Activated naive CD8-positive, alpha-beta T cell (primary cell): ENCODE results near the gene TRIM24.

Experiments
- H3K27ac Mint-ChIP-seq: one replicate; pipeline ENCODE4 v1.8.0; 2021; ENCODE audit warnings: mixed read lengths
- H3K27me3 Mint-ChIP-seq: one replicate; pipeline ENCODE4 v1.8.0; 2021; ENCODE audit warnings: mixed read lengths
- H3K36me3 Mint-ChIP-seq: one replicate; pipeline ENCODE4 v1.8.0; 2021; ENCODE audit warnings: mixed read lengths
- H3K4me1 Mint-ChIP-seq: one replicate; pipeline ENCODE4 v1.8.0; 2021; ENCODE audit warnings: low read depth, mixed read lengths
- H3K4me3 Mint-ChIP-seq: one replicate; pipeline ENCODE4 v1.8.0; 2021; ENCODE audit warnings: mild to moderate bottlenecking, mixed read lengths
- H3K9me3 Mint-ChIP-seq: one replicate; pipeline ENCODE4 v1.8.0; 2021; ENCODE audit warnings: low read depth, mixed read lengths

The TRIM24 gene

GRCh38 chr7:138500892-138501291 is 40.8 kb downstream of the TRIM24 start:
- peaks cover 34% of the 10 kb centered on the region for H3K4me1 Mint-ChIP-seq
- H3K36me3 Mint-ChIP-seq, result peaks cover 23% of the 10 kb centered on the region
- H3K4me3 Mint-ChIP-seq, result no peak overlapping the region
- H3K27ac Mint-ChIP-seq, result no peak overlapping the region
- H3K27me3 Mint-ChIP-seq, result no peaks in the 10 kb centered on the region
- H3K9me3 Mint-ChIP-seq, result no peaks in the 10 kb centered on the region

GRCh38 chr7:138502023-138502767 is 42.1 kb downstream of the TRIM24 start:
- Mint-ChIP-seq H3K27me3 (no peaks in the 10 kb centered on the region), H3K4me3 (no peak overlapping the region), H3K36me3 (peaks cover 30% of the 10 kb centered on the region), H3K4me1 (peaks cover 33% of the 10 kb centered on the region), H3K9me3 (no peaks in the 10 kb centered on the region), H3K27ac (no peak overlapping the region)

DNA sequence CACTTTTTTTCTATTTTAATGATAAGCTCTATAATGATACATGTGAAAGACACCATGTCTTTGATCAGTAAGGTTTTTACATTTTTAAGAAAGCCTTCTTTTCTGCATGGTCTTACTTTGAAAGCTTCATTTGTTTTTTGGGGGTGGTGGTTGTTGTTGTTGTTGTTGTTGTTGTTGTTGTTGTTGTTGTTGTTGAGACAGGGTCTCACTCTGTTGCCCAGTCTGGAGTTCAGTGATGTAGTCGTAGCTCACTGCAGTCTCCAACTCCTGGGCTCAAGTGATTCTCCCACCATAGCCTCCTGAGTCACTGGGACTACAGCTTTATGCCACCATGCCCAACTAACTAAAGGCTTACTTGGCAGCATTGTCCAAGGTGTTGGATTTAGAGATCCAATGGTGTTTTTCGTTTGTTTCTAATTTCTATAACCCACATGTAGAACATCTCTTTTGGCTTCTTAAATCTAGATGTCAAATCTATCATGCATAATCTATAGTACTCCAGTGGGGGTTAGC is 45.4 kb downstream of the TRIM24 start:
- Mint-ChIP-seq H3K27me3 (no peaks in the 10 kb centered on the region), H3K4me3 (no peak overlapping the region), H3K9me3 (peaks cover 7% of the 10 kb centered on the region), H3K4me1 (peaks cover 23% of the 10 kb centered on the region), H3K36me3 (peaks cover 34% of the 10 kb centered on the region), H3K27ac (no peak overlapping the region)

DNA sequence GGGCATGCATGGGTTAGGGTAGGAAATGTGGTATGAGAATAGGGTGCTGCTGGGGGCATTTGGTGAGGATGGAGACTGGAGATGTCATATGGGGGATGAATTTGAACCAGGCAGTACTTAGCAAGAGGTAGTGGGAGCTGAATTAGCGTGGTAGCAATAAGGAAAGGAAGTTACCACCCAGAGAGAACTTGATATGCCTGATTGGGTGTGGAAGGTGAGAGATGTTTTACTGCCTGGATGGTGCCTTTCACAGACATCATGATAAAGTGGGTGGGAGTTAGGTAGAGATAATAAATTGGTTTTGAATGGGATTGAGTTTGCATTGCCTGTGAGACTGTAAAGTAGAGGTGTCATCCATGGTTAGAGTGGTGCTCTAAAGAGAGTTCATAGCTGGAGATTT is 46.7 kb downstream of the TRIM24 start:
- Mint-ChIP-seq H3K36me3 (peaks cover 36% of the 10 kb centered on the region), H3K4me1 (peaks cover 22% of the 10 kb centered on the region), H3K9me3 (peaks cover 11% of the 10 kb centered on the region), H3K27ac (no peak overlapping the region), H3K4me3 (no peak overlapping the region), H3K27me3 (no peaks in the 10 kb centered on the region)

- H3K27ac Mint-ChIP-seq, result no peak overlapping the region
- H3K4me1 Mint-ChIP-seq, result peaks cover 10% of the 10 kb centered on the region
- peaks cover 52% of the 10 kb centered on the region for H3K36me3 Mint-ChIP-seq
- no peak overlapping the region for H3K4me3 Mint-ChIP-seq
- peaks cover 12% of the 10 kb centered on the region for H3K9me3 Mint-ChIP-seq
- H3K27me3 Mint-ChIP-seq, result no peaks in the 10 kb centered on the region
These were observed 49.9 kb downstream of the TRIM24 start for GRCh38 chr7:138510003-138510402.

- Mint-ChIP-seq H3K9me3 (peaks cover 12% of the 10 kb centered on the region), H3K27me3 (no peaks in the 10 kb centered on the region), H3K36me3 (peaks cover 43% of the 10 kb centered on the region), H3K27ac (no peak overlapping the region), H3K4me1 (peaks cover 2% of the 10 kb centered on the region), H3K4me3 (no peak overlapping the region)
These were observed 52.2 kb downstream of the TRIM24 start for GRCh38 chr7:138512092-138512858.

- peaks cover 2% of the 10 kb centered on the region for H3K4me1 Mint-ChIP-seq
- H3K9me3 Mint-ChIP-seq, result peaks cover 12% of the 10 kb centered on the region
- H3K36me3 Mint-ChIP-seq, result peaks cover 45% of the 10 kb centered on the region
- no peak overlapping the region for H3K4me3 Mint-ChIP-seq
- H3K27me3 Mint-ChIP-seq, result no peaks in the 10 kb centered on the region
- H3K27ac Mint-ChIP-seq, result no peak overlapping the region
These were observed 52.8 kb downstream of the TRIM24 start for GRCh38 chr7:138512885-138513284.

DNA sequence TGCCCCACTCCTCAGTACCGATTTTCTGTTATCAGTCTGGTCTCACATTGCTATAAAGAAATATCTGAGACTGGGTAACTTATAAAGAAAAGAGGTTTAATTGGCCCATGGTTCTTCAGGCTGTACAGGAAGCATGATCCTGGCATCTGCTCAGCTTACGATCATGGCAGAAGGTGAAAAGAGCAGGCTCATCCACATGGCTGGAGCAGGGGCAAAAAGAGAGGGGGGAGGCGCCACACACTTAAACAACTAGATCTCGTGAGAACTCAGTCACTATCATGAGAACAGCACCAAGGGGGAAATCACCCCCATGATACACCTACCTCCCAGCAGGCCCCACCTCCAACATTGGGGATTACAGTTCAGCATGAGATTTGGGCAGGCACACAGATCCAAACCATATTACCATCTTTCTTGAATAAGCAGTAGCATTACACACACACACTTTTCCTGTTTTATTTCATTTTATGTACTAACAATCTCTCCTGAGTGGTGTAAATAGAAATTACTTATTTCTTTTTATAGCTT is 53.3 kb downstream of the TRIM24 start:
- Mint-ChIP-seq H3K9me3 (peaks cover 12% of the 10 kb centered on the region), H3K36me3 (peaks cover 40% of the 10 kb centered on the region), H3K4me3 (no peak overlapping the region), H3K27me3 (no peaks in the 10 kb centered on the region), H3K4me1 (peaks cover 2% of the 10 kb centered on the region), H3K27ac (no peak overlapping the region)

DNA sequence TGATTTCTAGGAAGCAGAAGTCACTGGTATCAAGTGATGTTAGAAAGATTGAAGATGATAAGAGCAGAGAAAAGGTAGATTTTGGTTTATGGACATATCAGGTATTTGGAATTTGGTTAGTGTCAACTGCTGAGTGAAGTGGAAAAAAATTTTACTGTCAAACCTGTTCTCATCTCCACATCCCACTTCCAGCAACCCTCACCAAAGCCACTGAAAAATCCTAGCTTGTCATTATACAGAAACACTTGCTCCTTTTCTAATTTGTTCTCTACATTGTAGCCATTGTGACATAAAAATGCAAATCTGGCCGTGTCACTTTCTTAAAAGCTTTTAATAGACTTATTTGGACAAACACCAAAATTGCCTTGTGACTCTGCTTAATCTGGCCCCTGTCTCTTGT is 54.0 kb downstream of the TRIM24 start:
- no peak overlapping the region for H3K27ac Mint-ChIP-seq
- peaks cover 41% of the 10 kb centered on the region for H3K36me3 Mint-ChIP-seq
- no peak overlapping the region for H3K4me3 Mint-ChIP-seq
- peaks cover 12% of the 10 kb centered on the region for H3K9me3 Mint-ChIP-seq
- H3K27me3 Mint-ChIP-seq, result no peaks in the 10 kb centered on the region
- H3K4me1 Mint-ChIP-seq, result peaks cover 2% of the 10 kb centered on the region

- H3K36me3 Mint-ChIP-seq, result peaks cover 44% of the 10 kb centered on the region
- peaks cover 2% of the 10 kb centered on the region for H3K4me1 Mint-ChIP-seq
- no peaks in the 10 kb centered on the region for H3K27me3 Mint-ChIP-seq
- peaks cover 6% of the 10 kb centered on the region for H3K9me3 Mint-ChIP-seq
- no peak overlapping the region for H3K27ac Mint-ChIP-seq
- no peak overlapping the region for H3K4me3 Mint-ChIP-seq
These were observed 55.0 kb downstream of the TRIM24 start for GRCh38 chr7:138515001-138515528.

DNA sequence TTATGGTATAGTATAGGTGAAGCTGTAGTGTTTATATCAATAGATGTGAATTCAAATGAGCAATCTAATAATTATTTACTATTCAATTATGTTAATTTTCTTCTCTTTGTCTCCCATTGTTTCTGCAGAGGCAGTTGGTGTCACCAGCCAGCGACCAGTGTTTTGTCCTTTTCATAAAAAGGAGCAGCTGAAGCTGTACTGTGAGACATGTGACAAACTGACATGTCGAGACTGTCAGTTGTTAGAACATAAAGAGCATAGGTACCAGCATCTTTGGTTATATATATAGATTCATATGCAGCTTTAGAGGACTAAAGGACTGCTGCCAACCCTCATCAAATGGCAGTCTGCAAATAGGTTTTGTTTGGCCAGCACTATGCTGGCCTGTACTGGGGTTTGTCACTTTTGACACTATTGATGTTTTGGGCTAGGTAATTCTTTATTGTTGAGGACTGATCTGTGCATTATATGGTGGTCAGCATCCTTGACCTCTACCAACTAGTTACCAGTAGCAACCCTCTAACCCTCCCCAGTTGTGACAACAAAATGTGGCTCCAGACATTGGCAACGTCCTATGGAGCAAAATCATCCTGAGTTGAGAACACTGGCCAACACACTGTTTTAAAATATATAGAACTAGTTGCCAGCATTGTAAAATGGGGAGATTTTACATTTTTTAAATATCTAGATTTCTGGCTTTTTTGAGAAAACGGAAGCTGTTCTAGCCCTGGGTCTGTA is 59.2 kb downstream of the TRIM24 start:
- Mint-ChIP-seq H3K27me3 (no peaks in the 10 kb centered on the region), H3K9me3 (peaks cover 14% of the 10 kb centered on the region), H3K27ac (no peak overlapping the region), H3K4me3 (no peak overlapping the region), H3K4me1 (no peaks in the 10 kb centered on the region), H3K36me3 (peaks cover 53% of the 10 kb centered on the region)

DNA sequence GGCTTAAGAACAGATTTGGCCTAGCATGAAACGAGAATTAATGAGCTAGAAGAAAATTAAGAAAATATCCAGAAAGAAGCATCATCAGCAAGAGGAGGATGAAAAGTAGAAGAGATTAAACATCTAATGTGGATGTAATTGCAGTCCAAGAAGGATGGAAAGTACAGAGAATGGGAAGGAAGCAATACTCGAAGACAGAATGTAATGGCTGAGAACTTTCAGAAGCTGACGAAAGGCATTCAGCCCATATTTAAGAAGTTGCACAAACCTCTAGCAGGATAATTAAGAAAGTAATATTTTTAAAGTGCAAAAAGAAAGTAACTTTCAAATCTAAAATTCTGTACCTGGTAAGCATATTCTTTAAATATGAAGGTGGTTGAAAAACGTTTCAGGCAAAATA is 60.7 kb downstream of the TRIM24 start:
- Mint-ChIP-seq H3K4me1 (no peaks in the 10 kb centered on the region), H3K4me3 (no peak overlapping the region), H3K27ac (no peak overlapping the region), H3K9me3 (peaks cover 16% of the 10 kb centered on the region), H3K36me3 (peaks cover 49% of the 10 kb centered on the region), H3K27me3 (no peaks in the 10 kb centered on the region)

DNA sequence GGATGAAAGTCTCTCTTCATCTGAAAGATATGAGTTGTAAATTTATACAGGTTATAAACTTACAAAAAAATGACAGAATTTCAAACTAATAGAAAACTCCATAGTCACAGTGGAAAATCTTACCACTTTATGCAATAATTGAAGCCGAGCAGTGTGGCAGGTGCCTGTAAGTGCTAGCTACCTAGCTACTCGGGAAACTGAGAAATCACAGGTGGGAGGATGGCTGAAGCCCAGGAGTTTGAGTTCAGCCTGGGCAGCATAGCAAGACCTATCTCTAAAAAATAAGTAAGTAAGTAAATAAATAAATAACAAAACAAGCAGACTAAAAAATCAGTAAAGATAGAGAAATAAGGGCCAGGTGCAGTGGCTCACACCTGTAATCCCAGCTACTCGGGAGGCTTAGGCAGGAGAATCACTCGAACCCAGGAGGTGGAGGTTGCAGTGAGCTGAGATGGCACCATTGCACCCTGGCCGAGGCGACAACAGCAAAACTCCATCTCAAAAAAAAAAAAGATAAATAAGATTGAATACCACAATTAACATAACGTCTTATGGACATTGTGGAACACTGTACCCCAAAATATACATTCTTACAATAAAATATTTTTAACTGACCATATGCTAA is 61.9 kb downstream of the TRIM24 start:
- Mint-ChIP-seq H3K9me3 (peaks cover 21% of the 10 kb centered on the region), H3K27me3 (no peaks in the 10 kb centered on the region), H3K4me1 (no peaks in the 10 kb centered on the region), H3K27ac (no peak overlapping the region), H3K4me3 (no peak overlapping the region), H3K36me3 (peaks cover 49% of the 10 kb centered on the region)

DNA sequence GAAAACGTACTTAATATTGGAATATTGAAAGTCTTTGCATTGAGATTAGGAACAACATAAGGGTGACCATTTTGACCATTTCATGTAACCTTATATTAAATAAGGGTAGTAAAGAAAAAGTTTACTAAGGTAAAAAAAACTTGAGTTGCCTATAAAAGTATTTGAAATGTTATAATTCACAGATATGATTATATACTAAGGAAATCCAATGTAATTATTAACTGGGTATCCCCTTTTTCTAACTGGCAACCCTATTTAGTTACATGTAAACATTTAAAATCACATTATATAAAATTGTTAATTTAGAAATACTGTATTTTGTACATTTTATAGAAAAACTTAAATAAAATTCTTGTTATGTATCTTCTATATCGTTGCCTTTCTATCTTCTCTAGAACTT is 64.2 kb downstream of the TRIM24 start:
- Mint-ChIP-seq H3K27me3 (no peaks in the 10 kb centered on the region), H3K4me1 (no peaks in the 10 kb centered on the region), H3K27ac (no peak overlapping the region), H3K9me3 (peaks cover 30% of the 10 kb centered on the region), H3K36me3 (peaks cover 56% of the 10 kb centered on the region), H3K4me3 (no peak overlapping the region)
